Activated T-cell treated with anti-CD3 and anti-CD28 coated beads, Interleukin-2, amount 50 U/mL, for 24 hours (primary cell): Measurements from ENCODE around the gene JAKMIP3.

ENCODE experiments used
- DNase-seq: peaks from one replicate; pipeline ENCODE4 v3.0.0-alpha.2; 2020
- H3K27ac Mint-ChIP-seq: 2 replicates; pipeline ENCODE4 v1.8.0; 2020; ENCODE audit warnings: mild to moderate bottlenecking, mixed read lengths
- H3K27me3 Mint-ChIP-seq: 2 replicates; pipeline ENCODE4 v1.8.0; 2020; ENCODE audit warnings: mixed read lengths
- H3K36me3 Mint-ChIP-seq: 2 replicates; pipeline ENCODE4 v1.8.0; 2020; ENCODE audit warnings: low read depth, mixed read lengths
- H3K4me1 Mint-ChIP-seq: 2 replicates; pipeline ENCODE4 v1.8.0; 2020; ENCODE audit warnings: low read depth, mixed read lengths
- H3K4me3 Mint-ChIP-seq: 2 replicates; pipeline ENCODE4 v1.8.0; 2020; ENCODE audit warnings: mild to moderate bottlenecking, moderate library complexity, mixed read lengths
- H3K9me3 Mint-ChIP-seq: 2 replicates; pipeline ENCODE4 v1.8.0; 2020; ENCODE audit warnings: mixed read lengths

The JAKMIP3 gene

GRCh38 chr10:132065491-132066105, at the start of gene JAKMIP3:
Gene JAKMIP3, plus strand, starts transcription at chr10:132065946. Its CDS starts 38,863 bp downstream, at chr10:132104809.
- peak within 1 kb of the TSS; percentile 29 for H3K4me3 Mint-ChIP-seq
- no peak within 1 kb of the TSS for H3K27ac Mint-ChIP-seq

GRCh38 chr10:132016514-132016913, 49.2 kb upstream of the JAKMIP3 start:
- H3K4me1 Mint-ChIP-seq: no peaks in the 10 kb centered on the region
- H3K27ac Mint-ChIP-seq: no peak overlapping the region
- DNase-seq: no peak
- H3K9me3 Mint-ChIP-seq: no peaks in the 10 kb centered on the region
- H3K27me3 Mint-ChIP-seq: no peaks in the 10 kb centered on the region
- H3K4me3 Mint-ChIP-seq: no peak overlapping the region
- no peaks in the 10 kb centered on the region for H3K36me3 Mint-ChIP-seq

More at GRCh38 chr10:132065491-132066105, at the start of gene JAKMIP3:
- no peaks in the 10 kb centered on the region for H3K9me3 Mint-ChIP-seq
- no peaks in the 10 kb centered on the region for H3K36me3 Mint-ChIP-seq
- H3K4me1 Mint-ChIP-seq: peaks cover 8% of the 10 kb centered on the region
- DNase-seq: no peak
- H3K27me3 Mint-ChIP-seq: peaks cover 16% of the 10 kb centered on the region

GRCh38 chr10:132018446-132018845, 47.3 kb upstream of the JAKMIP3 start:
- H3K27ac Mint-ChIP-seq: no peak overlapping the region

DNA sequence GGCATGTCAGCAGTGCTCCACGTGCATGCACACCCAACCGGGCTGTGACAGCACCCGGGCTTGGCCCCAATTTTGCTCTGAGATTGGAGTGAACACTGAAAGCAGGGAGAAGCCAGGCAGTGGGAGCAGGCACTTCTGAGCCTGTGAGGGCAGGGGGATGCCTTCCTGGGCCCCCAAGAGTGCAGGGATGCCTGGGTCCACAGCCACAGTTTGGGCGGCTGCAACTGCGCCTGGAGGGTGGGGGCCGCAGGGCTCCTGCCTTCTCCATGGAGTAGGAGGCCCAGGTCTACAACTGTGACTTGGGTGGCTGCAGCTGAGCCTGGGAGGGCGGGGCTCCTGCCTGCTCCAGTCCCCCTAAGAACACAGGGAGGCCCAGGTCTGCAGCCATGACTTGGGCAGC, 46.4 kb upstream of the JAKMIP3 start:
- Mint-ChIP-seq H3K27me3 (peaks cover 15% of the 10 kb centered on the region), H3K4me1 (peaks cover 6% of the 10 kb centered on the region), H3K4me3 (no peak overlapping the region), H3K27ac (no peak overlapping the region), H3K36me3 (no peaks in the 10 kb centered on the region), H3K9me3 (no peaks in the 10 kb centered on the region)
- no peak for DNase-seq

More at GRCh38 chr10:132018446-132018845, 47.3 kb upstream of the JAKMIP3 start:
- no peaks in the 10 kb centered on the region for H3K9me3 Mint-ChIP-seq
- H3K4me3 Mint-ChIP-seq: no peak overlapping the region
- DNase-seq: no peak
- peaks cover 6% of the 10 kb centered on the region for H3K27me3 Mint-ChIP-seq
- peaks cover 6% of the 10 kb centered on the region for H3K4me1 Mint-ChIP-seq
- H3K36me3 Mint-ChIP-seq: no peaks in the 10 kb centered on the region

GRCh38 chr10:132020456-132020855, 45.3 kb upstream of the JAKMIP3 start:
- Mint-ChIP-seq H3K27me3 (peaks cover 24% of the 10 kb centered on the region), H3K4me1 (peaks cover 6% of the 10 kb centered on the region), H3K27ac (no peak overlapping the region), H3K9me3 (no peaks in the 10 kb centered on the region), H3K4me3 (no peak overlapping the region), H3K36me3 (no peaks in the 10 kb centered on the region)
- DNase-seq: no peak

GRCh38 chr10:132021046-132021445, 44.7 kb upstream of the JAKMIP3 start:
- H3K4me1 Mint-ChIP-seq: peaks cover 6% of the 10 kb centered on the region
- no peaks in the 10 kb centered on the region for H3K9me3 Mint-ChIP-seq
- no peak overlapping the region for H3K27ac Mint-ChIP-seq
- no peaks in the 10 kb centered on the region for H3K36me3 Mint-ChIP-seq
- no peak for DNase-seq
- no peak overlapping the region for H3K4me3 Mint-ChIP-seq
- H3K27me3 Mint-ChIP-seq: peaks cover 27% of the 10 kb centered on the region

DNA sequence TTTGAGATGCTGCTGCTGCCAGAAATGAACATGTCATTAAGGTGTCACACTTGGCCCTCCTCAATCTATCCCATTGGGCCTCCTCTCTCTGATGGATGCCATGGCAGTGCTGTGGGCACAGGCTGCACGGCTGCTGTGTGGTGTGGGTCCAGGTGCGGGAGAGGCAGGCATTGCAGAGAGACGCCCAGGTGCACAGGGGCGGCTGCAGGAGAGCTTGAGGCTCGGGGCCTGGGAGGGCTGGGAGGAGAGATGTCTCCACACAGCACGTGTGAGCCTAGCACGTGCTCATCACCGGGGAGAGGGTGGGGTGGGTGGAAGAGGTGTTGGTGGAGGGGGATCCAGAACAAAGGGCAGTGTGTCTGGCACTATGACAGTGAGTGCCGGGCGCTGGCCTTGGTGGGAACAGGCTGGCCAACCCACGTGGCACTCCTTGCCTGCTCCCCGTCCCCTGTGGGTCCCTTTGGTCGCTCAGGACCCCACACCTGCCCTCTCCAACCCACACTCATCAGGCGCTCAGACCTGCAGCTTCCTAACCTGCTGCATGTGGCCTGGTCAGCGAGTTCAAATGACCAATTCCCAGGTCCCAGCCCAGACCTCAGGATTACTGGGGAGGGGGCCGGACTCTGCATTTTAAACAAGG, 44.1 kb upstream of the JAKMIP3 start:
- no peaks in the 10 kb centered on the region for H3K36me3 Mint-ChIP-seq
- H3K27me3 Mint-ChIP-seq: peaks cover 31% of the 10 kb centered on the region
- H3K9me3 Mint-ChIP-seq: no peaks in the 10 kb centered on the region
- no peak overlapping the region for H3K4me3 Mint-ChIP-seq
- DNase-seq: no peak
- H3K27ac Mint-ChIP-seq: no peak overlapping the region
- peaks cover 6% of the 10 kb centered on the region for H3K4me1 Mint-ChIP-seq

GRCh38 chr10:132022241-132022640, 43.5 kb upstream of the JAKMIP3 start:
- Mint-ChIP-seq H3K9me3 (no peaks in the 10 kb centered on the region), H3K36me3 (no peaks in the 10 kb centered on the region), H3K4me1 (peaks cover 6% of the 10 kb centered on the region), H3K27me3 (peaks cover 36% of the 10 kb centered on the region), H3K27ac (no peak overlapping the region), H3K4me3 (no peak overlapping the region)
- no peak for DNase-seq

DNA sequence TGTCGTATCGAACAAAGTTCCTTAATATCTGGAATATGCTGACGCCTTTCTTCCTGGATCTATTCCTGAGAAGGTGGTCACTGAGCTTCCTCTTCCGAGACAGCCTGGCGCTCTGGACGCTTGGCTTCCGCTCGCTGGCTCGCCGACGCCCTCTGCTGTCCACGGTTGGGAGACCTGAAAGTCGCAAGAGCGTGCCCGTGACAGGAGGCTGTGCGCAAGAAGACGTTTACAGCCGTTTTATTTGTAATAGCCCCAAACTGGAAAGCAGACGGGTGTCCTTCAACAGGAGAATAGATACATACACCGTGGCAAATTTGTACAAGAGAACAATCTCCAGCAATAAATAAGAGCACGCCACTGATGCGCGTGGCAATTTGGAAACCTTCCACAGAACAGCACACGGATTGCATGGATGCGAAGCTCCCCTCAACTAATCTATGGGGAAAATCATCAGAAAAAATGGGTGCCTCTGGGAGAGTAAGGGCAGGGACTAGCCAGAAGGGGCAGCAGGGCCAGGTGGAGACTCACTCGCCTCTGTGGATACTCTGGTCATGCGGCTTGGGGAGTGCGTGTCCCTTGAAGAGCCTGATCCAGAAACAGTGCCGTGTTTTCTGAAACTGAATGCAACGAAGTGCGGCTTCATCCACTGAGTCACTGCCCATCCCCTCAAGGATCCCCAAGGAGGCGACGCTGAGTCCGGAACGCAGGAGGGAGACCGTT, 42.5 kb upstream of the JAKMIP3 start:
- H3K4me1 Mint-ChIP-seq: peaks cover 6% of the 10 kb centered on the region
- H3K4me3 Mint-ChIP-seq: no peak overlapping the region
- no peaks in the 10 kb centered on the region for H3K9me3 Mint-ChIP-seq
- no peak overlapping the region for H3K27ac Mint-ChIP-seq
- DNase-seq: peak; percentile 86
- peaks cover 46% of the 10 kb centered on the region for H3K27me3 Mint-ChIP-seq
- H3K36me3 Mint-ChIP-seq: no peaks in the 10 kb centered on the region

DNA sequence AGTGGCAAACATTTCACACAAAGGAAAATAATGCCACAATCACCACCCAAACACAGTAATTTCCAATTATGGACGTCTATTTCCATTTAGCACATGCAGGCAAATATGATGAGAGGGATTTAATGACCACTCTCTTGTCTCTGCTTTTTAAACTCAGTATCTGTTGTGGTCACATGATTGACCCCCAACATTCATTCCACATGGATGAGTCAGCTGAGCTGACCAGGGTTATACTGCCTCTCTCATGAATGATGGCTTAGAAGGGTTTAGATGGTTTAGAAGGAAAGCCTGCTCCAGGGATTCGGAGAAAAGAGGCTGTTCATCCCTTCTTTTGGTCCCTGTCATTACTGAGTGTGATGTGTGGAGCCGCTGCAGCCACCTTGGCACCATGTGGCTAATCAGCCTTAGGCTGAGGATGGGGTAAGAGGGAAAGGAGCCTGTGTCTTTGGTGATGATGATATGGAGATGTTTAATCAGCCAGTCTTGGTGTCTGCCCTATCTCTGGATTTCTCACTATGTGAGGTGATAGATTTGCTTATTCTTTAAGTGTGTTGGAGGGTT, 38.2 kb upstream of the JAKMIP3 start:
- DNase-seq: no peak
- no peaks in the 10 kb centered on the region for H3K9me3 Mint-ChIP-seq
- peaks cover 69% of the 10 kb centered on the region for H3K27me3 Mint-ChIP-seq
- no peak overlapping the region for H3K27ac Mint-ChIP-seq
- no peaks in the 10 kb centered on the region for H3K36me3 Mint-ChIP-seq
- peaks cover 6% of the 10 kb centered on the region for H3K4me1 Mint-ChIP-seq
- H3K4me3 Mint-ChIP-seq: no peak overlapping the region

DNA sequence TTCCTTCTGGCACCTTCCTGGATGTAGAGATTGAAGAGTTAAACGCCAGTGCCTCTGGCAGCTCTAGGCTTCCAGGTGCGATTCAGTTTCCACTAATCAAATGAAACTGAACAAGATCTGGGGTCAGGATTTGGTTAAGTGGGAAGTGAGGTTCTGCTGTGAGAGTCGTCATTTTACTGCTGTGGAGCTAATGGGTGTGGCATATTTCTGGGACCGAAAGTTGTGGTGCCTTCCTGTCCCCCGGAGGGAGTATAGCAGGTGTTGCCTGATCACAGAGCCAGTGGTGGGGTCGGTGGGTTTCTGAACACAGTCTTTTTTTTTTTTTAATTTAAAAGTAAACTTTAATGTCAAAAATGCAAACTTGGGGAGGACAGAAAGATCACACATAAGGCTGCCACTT, 37.0 kb upstream of the JAKMIP3 start:
- peaks cover 72% of the 10 kb centered on the region for H3K27me3 Mint-ChIP-seq
- no peak overlapping the region for H3K4me3 Mint-ChIP-seq
- no peaks in the 10 kb centered on the region for H3K36me3 Mint-ChIP-seq
- H3K9me3 Mint-ChIP-seq: no peaks in the 10 kb centered on the region
- no peak overlapping the region for H3K27ac Mint-ChIP-seq
- H3K4me1 Mint-ChIP-seq: no peaks in the 10 kb centered on the region
- DNase-seq: no peak

DNA sequence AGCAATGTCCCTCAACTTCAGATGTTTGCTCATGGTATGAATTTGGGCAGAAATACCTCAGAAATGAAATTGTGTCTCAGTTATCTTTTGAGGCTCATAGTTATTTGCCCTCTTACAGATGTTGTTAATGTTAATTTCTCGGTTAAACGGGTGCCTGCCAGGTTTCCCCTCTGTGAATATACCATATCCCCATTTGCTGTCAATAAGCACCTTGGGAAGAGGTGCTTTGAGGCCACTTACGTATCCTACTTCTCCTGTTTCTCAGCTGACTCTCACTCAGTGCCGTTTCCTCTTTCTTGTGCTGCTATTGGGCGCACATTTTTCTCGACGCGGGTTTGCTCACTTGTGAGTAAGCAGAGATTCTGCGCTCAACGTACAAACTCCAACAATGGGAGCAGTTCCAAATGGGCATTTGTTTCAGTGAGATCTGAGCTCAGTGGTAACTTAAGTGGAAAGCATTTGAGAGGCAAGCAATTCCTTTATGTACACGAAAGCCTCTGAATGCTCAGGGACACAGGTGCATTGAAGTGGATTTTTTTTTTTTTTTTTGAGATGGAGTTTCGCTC, 34.8 kb upstream of the JAKMIP3 start:
- Mint-ChIP-seq H3K36me3 (no peaks in the 10 kb centered on the region), H3K27me3 (peaks cover 75% of the 10 kb centered on the region), H3K4me3 (no peak overlapping the region), H3K4me1 (no peaks in the 10 kb centered on the region), H3K9me3 (no peaks in the 10 kb centered on the region), H3K27ac (no peak overlapping the region)
- no peak for DNase-seq

DNA sequence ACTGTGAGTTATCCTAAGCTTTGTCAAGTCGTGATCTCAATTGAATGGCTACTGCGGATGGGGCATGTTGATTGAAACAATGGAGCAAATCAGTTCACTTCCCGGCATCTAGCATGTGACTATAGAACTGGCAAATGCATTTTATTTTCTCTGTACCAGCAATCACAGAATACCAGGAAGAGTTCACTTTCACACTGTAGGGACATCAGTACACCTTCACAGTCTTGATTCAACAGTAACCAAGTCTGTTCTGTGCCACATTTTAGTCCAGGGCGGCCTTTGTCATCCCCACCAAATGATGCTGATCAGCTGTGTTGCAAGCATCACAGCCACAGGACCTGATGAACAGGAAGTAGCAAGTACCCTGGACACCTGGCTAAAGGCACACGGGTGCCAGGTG, 32.1 kb upstream of the JAKMIP3 start:
- peaks cover 5% of the 10 kb centered on the region for H3K4me1 Mint-ChIP-seq
- no peak for DNase-seq
- H3K27me3 Mint-ChIP-seq: peaks cover 72% of the 10 kb centered on the region
- H3K4me3 Mint-ChIP-seq: no peak overlapping the region
- no peak overlapping the region for H3K27ac Mint-ChIP-seq
- H3K9me3 Mint-ChIP-seq: no peaks in the 10 kb centered on the region
- no peaks in the 10 kb centered on the region for H3K36me3 Mint-ChIP-seq

- H3K36me3 Mint-ChIP-seq: no peaks in the 10 kb centered on the region
- peaks cover 5% of the 10 kb centered on the region for H3K4me1 Mint-ChIP-seq
- H3K27ac Mint-ChIP-seq: no peak overlapping the region
- no peaks in the 10 kb centered on the region for H3K9me3 Mint-ChIP-seq
- no peak for DNase-seq
- peaks cover 72% of the 10 kb centered on the region for H3K27me3 Mint-ChIP-seq
- no peak overlapping the region for H3K4me3 Mint-ChIP-seq
Observed at GRCh38 chr10:132035476-132035875, 30.3 kb upstream of the JAKMIP3 start.
